Activated CD8-positive, alpha-beta memory T cell treated with anti-CD3 and anti-CD28 coated beads for 48 hours (primary cell): Measurements from ENCODE around the gene CYSTM1.

Experiments used
- DNase-seq, 3 experiments: peaks; one replicate each; pipeline ENCODE4 v3.0.0-alpha.2; 2020; ENCODE audit warnings: low read depth in 2 of 3, low spot score in 2 of 3

The CYSTM1 gene

GRCh38 chr5:140232731-140233130 is 57.7 kb downstream of the CYSTM1 start:
- no peak for DNase-seq

- no peak for DNase-seq
Measured at GRCh38 chr5:140234377-140234989, 59.5 kb downstream of the CYSTM1 start.

- no peak for DNase-seq
Measured at GRCh38 chr5:140235791-140236551, 61.0 kb downstream of the CYSTM1 start.

- no peak for DNase-seq
Measured at GRCh38 chr5:140236891-140237598, 62.1 kb downstream of the CYSTM1 start.

- no peak for DNase-seq
Measured at GRCh38 chr5:140238756-140239155, 63.8 kb downstream of the CYSTM1 start.

GRCh38 chr5:140239461-140239860 is 64.5 kb downstream of the CYSTM1 start:
- no peak for DNase-seq

GRCh38 chr5:140239939-140240700 is 65.1 kb downstream of the CYSTM1 start:
- DNase-seq = peak in 1 of 3 experiments; percentile 27

- no peak for DNase-seq
Measured at GRCh38 chr5:140240987-140241706, 66.2 kb downstream of the CYSTM1 start.

GRCh38 chr5:140242099-140242498 is 67.1 kb downstream of the CYSTM1 start:
- no peak for DNase-seq

- no peak for DNase-seq
Measured at GRCh38 chr5:140242890-140243585, 68.0 kb downstream of the CYSTM1 start.

- DNase-seq = no peak
Measured at GRCh38 chr5:140243706-140244250, 68.8 kb downstream of the CYSTM1 start.

- DNase-seq = peak; percentile 38 to 65 (median 56)
Measured at GRCh38 chr5:140244525-140245025, 69.6 kb downstream of the CYSTM1 start.

- no peak for DNase-seq
Measured at GRCh38 chr5:140245341-140245740, 70.4 kb downstream of the CYSTM1 start.

- no peak for DNase-seq
Measured at GRCh38 chr5:140245926-140246325, 70.9 kb downstream of the CYSTM1 start.

- no peak for DNase-seq
Measured at GRCh38 chr5:140246378-140247122, 71.6 kb downstream of the CYSTM1 start.

- no peak for DNase-seq
Measured at GRCh38 chr5:140248414-140248813, 73.4 kb downstream of the CYSTM1 start.

- DNase-seq = no peak
Measured at GRCh38 chr5:140249536-140249935, 74.5 kb downstream of the CYSTM1 start.

- no peak for DNase-seq
Measured at GRCh38 chr5:140250386-140250785, 75.4 kb downstream of the CYSTM1 start.

GRCh38 chr5:140251527-140251973 is 76.6 kb downstream of the CYSTM1 start:
- peak; percentile 21 to 52 (median 47) for DNase-seq
